Left forelimb (tissue), 1 donor: Measurements from ENCODE around the gene DHRS1.
A peak's percentile ranks its signal among the peaks of the same experiment; 100 is the strongest.

ENCODE experiments used
- DNase-seq: peaks from one replicate; pipeline ENCODE4 v3.0.0-alpha.2; 2018; ENCODE audit warnings: low spot score

Gene DHRS1

GRCh38 chr14:24282736-24283135 is 16.8 kb downstream of the DHRS1 start:
- no peak for DNase-seq

- DNase-seq = no peak
Measured at GRCh38 chr14:24281636-24282035, 17.9 kb downstream of the DHRS1 start.

GRCh38 chr14:24280797-24281460 is 18.7 kb downstream of the DHRS1 start:
- DNase-seq = no peak

- no peak for DNase-seq
Measured at GRCh38 chr14:24279301-24280186, 20.0 kb downstream of the DHRS1 start.

- DNase-seq = no peak
Measured at GRCh38 chr14:24278424-24278823, 21.2 kb downstream of the DHRS1 start.

- no peak for DNase-seq
Measured at GRCh38 chr14:24277606-24278321, 21.8 kb downstream of the DHRS1 start.

GRCh38 chr14:24277071-24277470 is 22.5 kb downstream of the DHRS1 start:
- DNase-seq = no peak

GRCh38 chr14:24274101-24274543 is 25.5 kb downstream of the DHRS1 start:
- no peak for DNase-seq

GRCh38 chr14:24273422-24273998 is 26.1 kb downstream of the DHRS1 start:
- DNase-seq = no peak

- DNase-seq = no peak
Measured at GRCh38 chr14:24272467-24272866, 27.1 kb downstream of the DHRS1 start.

- DNase-seq = no peak
Measured at GRCh38 chr14:24271834-24272263, 27.7 kb downstream of the DHRS1 start.

GRCh38 chr14:24271134-24271833 is 28.3 kb downstream of the DHRS1 start, which contains the start of gene RABGGTA:
Gene RABGGTA, minus strand, starts transcription at chr14:24271597. Its CDS starts 482 bp downstream, at chr14:24271115.
- DNase-seq = peak; percentile 91

- DNase-seq = no peak
Measured at GRCh38 chr14:24270537-24271133, 28.9 kb downstream of the DHRS1 start.

- no peak for DNase-seq
Measured at GRCh38 chr14:24269910-24270536, 29.6 kb downstream of the DHRS1 start.

GRCh38 chr14:24269368-24269767 is 30.2 kb downstream of the DHRS1 start:
- DNase-seq = no peak

GRCh38 chr14:24268225-24268624 is 31.4 kb downstream of the DHRS1 start:
- no peak for DNase-seq

GRCh38 chr14:24267516-24267915 is 32.1 kb downstream of the DHRS1 start:
- DNase-seq = no peak

GRCh38 chr14:24266344-24267244 is 33.0 kb downstream of the DHRS1 start:
- no peak for DNase-seq

GRCh38 chr14:24264298-24264697 is 35.3 kb downstream of the DHRS1 start:
- no peak for DNase-seq
